Colonic mucosa (tissue), 4 donors: ENCODE results near the gene IGFBPL1. TPM values are rescaled to one million over a fixed set of nuclear protein-coding genes. Genes with fewer than 3 reads are reported as not detected.
"Not testable (repeated sequence)": the region's sequence is repeated elsewhere in the genome, so short reads cannot be mapped to it uniquely, and the experiment has no call there.

Experiments
- DNase-seq: peaks from one replicate; pipeline ENCODE4 v3.0.0-alpha.2; 2020
- H3K27ac ChIP-seq: fragments of 200-600 bp; one replicate; pipeline ENCODE4 v1.8.0; 2021
- H3K27me3 ChIP-seq: fragments of 200-600 bp; one replicate; pipeline ENCODE4 v1.8.0; 2021
- H3K36me3 ChIP-seq: fragments of 200-600 bp; one replicate; pipeline ENCODE4 v1.8.0; 2021
- H3K4me1 ChIP-seq: fragments of 200-600 bp; one replicate; pipeline ENCODE4 v1.8.0; 2021; ENCODE audit warnings: mild to moderate bottlenecking
- H3K4me3 ChIP-seq: fragments of 200-600 bp; one replicate; pipeline ENCODE4 v1.8.0; 2021
- H3K9ac ChIP-seq, 2 donors: one replicate each; pipeline ENCODE4 v1.7.0; 2013; ENCODE audit warnings: control low read depth in 2 of 2, low read depth in 2 of 2, low read length in 2 of 2
- H3K9me3 ChIP-seq: fragments of 200-600 bp; one replicate; pipeline ENCODE4 v1.8.0; 2021
- intact Hi-C: fragments of 100-400 bp; cut with DNase I; formaldehyde crosslinking; loops from one replicate; pipeline ENCODE4 v1.14.1; 2022
- total RNA-seq, 2 donors: library from RNA; stranded (reverse); fragmentation: NEBNext Ultra II Directional in 1 of 2; extraction: Animal tissue kit (Norgen Biotek cat#: 25700) in 1 of 2; gene quantifications; one replicate each; pipeline ENCODE4 v1.2.1, GENCODE V29; 2021
- TF ChIP-seq, protein P1 (sequence below): fragments of 200-600 bp; IDR thresholded peaks from one replicate; pipeline ENCODE4 v1.8.0; 2022; ENCODE audit warnings: antibody characterized with exemption, mild to moderate bottlenecking
- donor health status: healthy.
- donor health status: DM: no; HTN: no; CAD: no.
- donor health status: DM: no; HTN: no; CAD: no.

IGFBPL1 gene
- total RNA-seq, 2 donors from 2014 or later: 0.82 to 1.3 TPM

- intact Hi-C loops: loop anchor here (10.0 kb wide), 1 partner anchor 491 kb away; no protein-coding TSS in a partner anchor
- no peak for DNase-seq
- Histone ChIP-seq H3K4me3 (no peak overlapping the region), H3K4me1 (no peaks in the 10 kb centered on the region), H3K9me3 (no peaks in the 10 kb centered on the region), H3K9ac (no peak overlapping the region), H3K27me3 (no peaks in the 10 kb centered on the region), H3K36me3 (no peaks in the 10 kb centered on the region), H3K27ac (no peak overlapping the region)
- TF ChIP-seq, protein P1, sequence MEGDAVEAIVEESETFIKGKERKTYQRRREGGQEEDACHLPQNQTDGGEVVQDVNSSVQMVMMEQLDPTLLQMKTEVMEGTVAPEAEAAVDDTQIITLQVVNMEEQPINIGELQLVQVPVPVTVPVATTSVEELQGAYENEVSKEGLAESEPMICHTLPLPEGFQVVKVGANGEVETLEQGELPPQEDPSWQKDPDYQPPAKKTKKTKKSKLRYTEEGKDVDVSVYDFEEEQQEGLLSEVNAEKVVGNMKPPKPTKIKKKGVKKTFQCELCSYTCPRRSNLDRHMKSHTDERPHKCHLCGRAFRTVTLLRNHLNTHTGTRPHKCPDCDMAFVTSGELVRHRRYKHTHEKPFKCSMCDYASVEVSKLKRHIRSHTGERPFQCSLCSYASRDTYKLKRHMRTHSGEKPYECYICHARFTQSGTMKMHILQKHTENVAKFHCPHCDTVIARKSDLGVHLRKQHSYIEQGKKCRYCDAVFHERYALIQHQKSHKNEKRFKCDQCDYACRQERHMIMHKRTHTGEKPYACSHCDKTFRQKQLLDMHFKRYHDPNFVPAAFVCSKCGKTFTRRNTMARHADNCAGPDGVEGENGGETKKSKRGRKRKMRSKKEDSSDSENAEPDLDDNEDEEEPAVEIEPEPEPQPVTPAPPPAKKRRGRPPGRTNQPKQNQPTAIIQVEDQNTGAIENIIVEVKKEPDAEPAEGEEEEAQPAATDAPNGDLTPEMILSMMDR: no peak
These were observed 18.5 kb downstream of the IGFBPL1 start for GRCh38 chr9:38405785-38406184.

DNA sequence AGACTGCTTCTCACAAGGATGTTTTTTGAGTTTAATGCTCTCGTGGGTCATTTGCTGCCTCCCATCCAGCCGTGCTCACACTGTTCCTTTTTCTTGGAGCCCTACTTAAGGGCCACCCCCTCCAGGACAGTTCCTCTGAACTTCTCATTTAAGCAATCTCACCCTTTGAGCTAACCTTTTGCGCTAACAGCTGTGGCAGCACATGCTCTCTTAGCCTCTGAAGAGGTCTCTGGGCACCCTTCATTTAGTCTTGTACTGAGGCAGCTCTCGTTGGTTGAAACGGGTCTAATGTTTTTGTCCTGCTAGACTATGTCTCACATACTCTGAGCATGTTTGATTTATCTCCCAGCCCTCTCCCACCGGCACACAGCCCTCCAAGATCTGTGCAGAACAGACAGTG is 19.9 kb downstream of the IGFBPL1 start:
- DNase-seq: no peak
- Histone ChIP-seq H3K27me3 (no peaks in the 10 kb centered on the region), H3K4me3 (no peak overlapping the region), H3K27ac (no peak overlapping the region), H3K9ac (no peak overlapping the region), H3K36me3 (no peaks in the 10 kb centered on the region), H3K9me3 (no peaks in the 10 kb centered on the region), H3K4me1 (peaks cover 3% of the 10 kb centered on the region)
- intact Hi-C loops: loop anchor here (10.0 kb wide), 1 partner anchor 490 kb away; no protein-coding TSS in a partner anchor
- TF ChIP-seq, protein P1: no peak

DNA sequence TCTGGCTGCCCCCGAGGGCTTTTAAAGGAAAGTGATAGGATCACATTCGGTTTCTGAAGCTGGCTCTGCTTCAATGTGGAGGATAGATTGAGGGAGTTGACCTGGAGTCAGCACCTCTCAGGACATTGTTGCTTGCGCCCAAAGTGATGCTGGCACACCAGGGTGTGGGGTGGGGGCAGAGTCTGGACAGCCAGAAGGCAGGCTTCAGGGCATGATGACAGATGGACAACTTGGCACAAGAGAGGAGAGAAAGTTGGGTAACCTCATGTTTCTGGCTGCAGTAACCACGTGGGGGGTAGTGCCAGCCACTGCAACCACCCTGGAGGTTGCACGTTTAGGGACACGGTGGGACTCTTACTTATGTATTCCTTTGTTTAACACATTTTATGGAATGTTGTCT is 22.3 kb downstream of the IGFBPL1 start:
- intact Hi-C loops: loop anchor here (2.0 to 10.0 kb wide), 2 partner anchors 29 to 487 kb away; no protein-coding TSS in a partner anchor
- no peak for DNase-seq
- TF ChIP-seq, protein P1: no peak
- H3K9me3 ChIP-seq: no peaks in the 10 kb centered on the region
- no peak overlapping the region for H3K9ac ChIP-seq
- H3K36me3 ChIP-seq: no peaks in the 10 kb centered on the region
- H3K27ac ChIP-seq: no peak overlapping the region
- H3K27me3 ChIP-seq: no peaks in the 10 kb centered on the region
- H3K4me1 ChIP-seq: peaks cover 3% of the 10 kb centered on the region
- no peak overlapping the region for H3K4me3 ChIP-seq

GRCh38 chr9:38399191-38399590 is 25.1 kb downstream of the IGFBPL1 start:
- intact Hi-C loops, H3K9me3 ChIP-seq, H3K4me3 ChIP-seq, H3K9ac ChIP-seq, DNase-seq, H3K27me3 ChIP-seq, H3K4me1 ChIP-seq, H3K36me3 ChIP-seq, H3K27ac ChIP-seq: not testable (repeated sequence)

- H3K9ac ChIP-seq: no peak overlapping the region
- H3K27me3 ChIP-seq: no peaks in the 10 kb centered on the region
- H3K36me3 ChIP-seq: no peaks in the 10 kb centered on the region
- no peak overlapping the region for H3K27ac ChIP-seq
- DNase-seq: no peak
- H3K9me3 ChIP-seq: no peaks in the 10 kb centered on the region
- H3K4me3 ChIP-seq: no peak overlapping the region
- H3K4me1 ChIP-seq: peaks cover 3% of the 10 kb centered on the region
- intact Hi-C loops: no loop called here
- TF ChIP-seq, protein P1: no peak
These were observed 27.9 kb downstream of the IGFBPL1 start for GRCh38 chr9:38396371-38396671.

GRCh38 chr9:38395653-38396370 is 28.4 kb downstream of the IGFBPL1 start:
- Histone ChIP-seq H3K4me1 (peaks cover 3% of the 10 kb centered on the region), H3K9ac (no peak overlapping the region), H3K27me3 (no peaks in the 10 kb centered on the region), H3K4me3 (no peak overlapping the region), H3K27ac (no peak overlapping the region), H3K9me3 (no peaks in the 10 kb centered on the region), H3K36me3 (no peaks in the 10 kb centered on the region)
- TF ChIP-seq, protein P1: no peak
- intact Hi-C loops: no loop called here
- DNase-seq: no peak
